Right renal cortex interstitium (tissue), 3 donors: ENCODE data around the gene KREMEN2. TPM values are rescaled to one million over a fixed set of nuclear protein-coding genes. Genes with fewer than 3 reads are reported as not detected.

Experiments
- polyA plus RNA-seq, 3 donors: library from polyadenylated mRNA; unstranded; fragments of 120-200 nt; gene quantifications; one replicate each; pipeline ENCODE4 v1.2.1, GENCODE V29; 2013; ENCODE audit not compliant: insufficient read length in 3 of 3

KREMEN2 gene
- polyA plus RNA-seq, 3 donors: 1.00 to 1.4 (median 1.1) TPM

Other genes with a start within 250 kb of the KREMEN2 start
- 1 to 10 TPM; 1.2 to 1.7 (median 1.2) TPM for gene PRSS27, start 244.1 kb upstream of the KREMEN2 start, polyA plus RNA-seq
- gene SRRM2, start 211.6 kb upstream of the KREMEN2 start, polyA plus RNA-seq: 100 to 1,000 TPM; 383 to 548 (median 392) TPM
- 100 to 1,000 TPM; 199 to 241 (median 210) TPM for gene ELOB, start 187.0 kb upstream of the KREMEN2 start, polyA plus RNA-seq
- under 1 TPM in 2 of 3 donors, not detected in 1; 0.33 to 0.61 TPM for gene PRSS33, start 176.7 kb upstream of the KREMEN2 start, polyA plus RNA-seq
- gene PRSS41, start 165.8 kb upstream of the KREMEN2 start, polyA plus RNA-seq: not detected
- gene PRSS21, start 147.0 kb upstream of the KREMEN2 start, polyA plus RNA-seq: under 1 TPM in 2 of 3 donors, not detected in 1; 0.19 to 0.43 TPM
- gene ZG16B, start 134.0 kb upstream of the KREMEN2 start, polyA plus RNA-seq: under 1 TPM; 0.31 to 0.60 (median 0.32) TPM
- gene PRSS22, start 106.1 kb upstream of the KREMEN2 start, polyA plus RNA-seq: 1 to 10 TPM; 6.8 to 7.4 (median 7.0) TPM
- 10 to 100 TPM; 18.8 to 20.7 (median 19.4) TPM for gene FLYWCH2, start 81.1 kb upstream of the KREMEN2 start, polyA plus RNA-seq
- 10 to 100 TPM; 13.1 to 16.3 (median 14.6) TPM for gene FLYWCH1, start 52.3 kb upstream of the KREMEN2 start, polyA plus RNA-seq
- gene PAQR4, start 5.1 kb downstream of the KREMEN2 start, polyA plus RNA-seq: 1 to 10 TPM; 7.5 to 8.5 (median 8.1) TPM
- 10 to 100 TPM; 11.3 to 12.5 (median 11.4) TPM for gene PKMYT1, start 16.2 kb downstream of the KREMEN2 start, polyA plus RNA-seq
- gene CLDN9, start 48.6 kb downstream of the KREMEN2 start, polyA plus RNA-seq: 1 to 10 TPM; 2.0 to 2.8 (median 2.5) TPM
- gene CLDN6, start 53.9 kb downstream of the KREMEN2 start, polyA plus RNA-seq: 10 to 100 TPM; 25.8 to 38.1 (median 31.0) TPM
- gene TNFRSF12A, start 56.1 kb downstream of the KREMEN2 start, polyA plus RNA-seq: 10 to 100 TPM in 2 of 3 donors, 1 to 10 TPM in 1; 8.9 to 12.9 (median 11.9) TPM
- 10 to 100 TPM; 50.7 to 66.1 (median 57.1) TPM for gene HCFC1R1, start 59.7 kb downstream of the KREMEN2 start, polyA plus RNA-seq
- 10 to 100 TPM; 27.9 to 33.3 (median 29.9) TPM for gene THOC6, start 59.8 kb downstream of the KREMEN2 start, polyA plus RNA-seq
- 1 to 10 TPM; 1.1 to 2.2 (median 1.5) TPM for gene BICDL2, start 72.7 kb downstream of the KREMEN2 start, polyA plus RNA-seq
- gene MMP25, start 82.3 kb downstream of the KREMEN2 start, polyA plus RNA-seq: under 1 TPM; 0.35 to 0.82 (median 0.79) TPM
- 10 to 100 TPM; 28.0 to 36.8 (median 29.4) TPM for gene IL32, start 101.4 kb downstream of the KREMEN2 start, polyA plus RNA-seq
- under 1 TPM in 1 of 3 donors, not detected in 2; 0.11 TPM for gene ZSCAN10, start 135.0 kb downstream of the KREMEN2 start, polyA plus RNA-seq
- gene ZNF205, start 148.3 kb downstream of the KREMEN2 start, polyA plus RNA-seq: 10 to 100 TPM; 12.7 to 14.6 (median 13.8) TPM
- 1 to 10 TPM; 8.0 to 9.3 (median 9.3) TPM for gene ZNF213, start 170.8 kb downstream of the KREMEN2 start, polyA plus RNA-seq
- not detected for gene OR1F1, start 223.9 kb downstream of the KREMEN2 start, polyA plus RNA-seq